Left lung (tissue), 10 donors: Measurements from ENCODE around the gene SCMH1. TPM values are rescaled to one million over a fixed set of nuclear protein-coding genes. Genes with fewer than 3 reads are reported as not detected.
"Not testable (repeated sequence)": the region's sequence is repeated elsewhere in the genome, so short reads cannot be mapped to it uniquely, and the experiment has no call there.

ENCODE experiments used
- ATAC-seq: fragments of 200-7000 bp; cut with Tn5 transposase; one replicate; pipeline ENCODE4 v1.9.1; 2020; ENCODE audit warnings: moderate library complexity
- DNase-seq, 4 donors: peaks; one replicate each; pipeline ENCODE4 v3.0.0-alpha.2; 2013 to 2020
- H3K27ac ChIP-seq, 2 donors: fragments of 200-600 bp; sonication (generic) in 1 of 2; one replicate each; pipeline versions ENCODE4 v1.5.0 to v1.8.0; 2020 to 2021
- H3K27me3 ChIP-seq, 2 donors: fragments of 200-600 bp; sonication (generic) in 1 of 2; one replicate each; pipeline versions ENCODE4 v1.5.0 to v1.8.0; 2020 to 2021
- H3K36me3 ChIP-seq, 2 donors: fragments of 200-600 bp; sonication (generic) in 1 of 2; one replicate each; pipeline versions ENCODE4 v1.5.0 to v1.8.0; 2020 to 2021
- H3K4me1 ChIP-seq, 2 donors: fragments of 200-600 bp; one replicate each; pipeline ENCODE4 v1.8.0; 2021
- H3K4me3 ChIP-seq, 2 donors: fragments of 200-600 bp; sonication (generic) in 1 of 2; one replicate each; pipeline versions ENCODE4 v1.5.0 to v1.8.0; 2020 to 2021; ENCODE audit warnings: mild to moderate bottlenecking in 1 of 2
- H3K9me3 ChIP-seq, 2 donors: fragments of 200-600 bp; sonication (generic) in 1 of 2; one replicate each; pipeline versions ENCODE4 v1.5.0 to v1.8.0; 2020 to 2021
- CTCF ChIP-seq, 2 donors: fragments of 200-600 bp; sonication (generic) in 1 of 2; IDR thresholded peaks; one replicate each; pipeline versions ENCODE4 v1.5.0 to v1.8.0; 2021; ENCODE audit warnings: antibody characterized with exemption in 2 of 2
- intact Hi-C, 2 donors: fragments of 100-400 bp; cut with DNase I; formaldehyde crosslinking; loops; one replicate each; pipeline versions ENCODE4 v1.11.2 to v1.14.2; 2022
- polyA plus RNA-seq, 6 donors: library from polyadenylated mRNA; unstranded; fragments of 120-200 nt; gene quantifications; one replicate each; pipeline ENCODE4 v1.2.1, GENCODE V29; 2013; ENCODE audit not compliant: insufficient read length in 6 of 6
- total RNA-seq, 2 donors: library from RNA; stranded (reverse); fragmentation: NEBNext Ultra II Directional; extraction: Animal tissue kit (Norgen Biotek cat#: 25700); gene quantifications; one replicate each; pipeline ENCODE4 v1.2.1, GENCODE V29; 2021
- donor health status: DM: no; HTN: yes; CAD: no.
- donor health status: DM: no; HTN: no; CAD: no.

SCMH1 gene
- total and polyA plus RNA-seq, 8 donors, result 27.8 to 56.1 (median 44.3) TPM

- DNase-seq, result no peak
- ATAC-seq, result no peak
- Histone ChIP-seq H3K4me3 (no peak overlapping the region), H3K36me3 (no peaks in the 10 kb centered on the region), H3K9me3 (no peaks in the 10 kb centered on the region), H3K27ac (no peak overlapping the region), H3K4me1 (no peaks in the 10 kb centered on the region), H3K27me3 (no peaks in the 10 kb centered on the region)
- intact Hi-C loops, result no loop called here
- no peak for TF ChIP-seq CTCF (IDR thresholded peaks at IDR 0.05)
Observed at GRCh38 chr1:41259221-41259620, 17.1 kb upstream of the SCMH1 start.

- Histone ChIP-seq H3K36me3 (no peaks in the 10 kb centered on the region), H3K4me3 (no peak overlapping the region), H3K9me3 (no peaks in the 10 kb centered on the region), H3K27ac (no peak overlapping the region), H3K4me1 (no peaks in the 10 kb centered on the region), H3K27me3 (no peaks in the 10 kb centered on the region)
- no peak for TF ChIP-seq CTCF (IDR thresholded peaks at IDR 0.05)
- DNase-seq (no peak), ATAC-seq (no peak)
- intact Hi-C loops, result no loop called here
Observed at GRCh38 chr1:41255978-41256377, 13.9 kb upstream of the SCMH1 start.

- H3K4me3 ChIP-seq, H3K4me1 ChIP-seq, H3K9me3 ChIP-seq, intact Hi-C loops, ATAC-seq, H3K36me3 ChIP-seq, DNase-seq, H3K27me3 ChIP-seq, H3K27ac ChIP-seq: not testable (repeated sequence)
Observed at GRCh38 chr1:41251120-41251519, 9.0 kb upstream of the SCMH1 start.

- Histone ChIP-seq H3K9me3 (no peaks in the 10 kb centered on the region), H3K4me3 (no peak overlapping the region), H3K36me3 (no peaks in the 10 kb centered on the region), H3K27me3 (no peaks in the 10 kb centered on the region), H3K27ac (no peak overlapping the region), H3K4me1 (no peaks in the 10 kb centered on the region)
- ATAC-seq (no peak), DNase-seq (no peak)
- intact Hi-C loops, result no loop called here
- no peak for TF ChIP-seq CTCF (IDR thresholded peaks at IDR 0.05)
Observed at GRCh38 chr1:41249319-41249718, 7.2 kb upstream of the SCMH1 start.

GRCh38 chr1:41246568-41246967, 4.5 kb upstream of the SCMH1 start:
- ATAC-seq (no peak), DNase-seq (no peak)
- H3K9me3 ChIP-seq, result no peaks in the 10 kb centered on the region
- H3K4me1 ChIP-seq, result peaks cover 5 to 6% of the 10 kb centered on the region in 2 donors
- H3K27ac ChIP-seq, result no peak overlapping the region
- H3K36me3 ChIP-seq, result no peaks in the 10 kb centered on the region
- intact Hi-C loops, result no loop called here
- H3K4me3 ChIP-seq, result no peak overlapping the region
- TF ChIP-seq CTCF (IDR thresholded peaks at IDR 0.05), result no peak
- H3K27me3 ChIP-seq, result no peaks in the 10 kb centered on the region

- ATAC-seq, result no peak
Observed at GRCh38 chr1:41245659-41246058, 3.6 kb upstream of the SCMH1 start.

More at GRCh38 chr1:41245659-41246058, 3.6 kb upstream of the SCMH1 start:
- no peak for TF ChIP-seq CTCF (IDR thresholded peaks at IDR 0.05)
- no peak for DNase-seq
- Histone ChIP-seq H3K4me3 (no peak overlapping the region), H3K9me3 (no peaks in the 10 kb centered on the region), H3K4me1 (peaks cover 5 to 14% of the 10 kb centered on the region in 2 donors), H3K36me3 (no peaks in the 10 kb centered on the region), H3K27ac (no peak overlapping the region), H3K27me3 (no peaks in the 10 kb centered on the region)
- intact Hi-C loops, result no loop called here
